NCI-H69 (cell line): ENCODE data around the gene NDUFB6.
"Not testable (repeated sequence)": the region's sequence is repeated elsewhere in the genome, so short reads cannot be mapped to it uniquely, and the experiment has no call there.

Experiments used
- DNase-seq: peaks from one replicate; lab custom pipeline; 2025; lab: John Stamatoyannopoulos, UW

NDUFB6 gene

DNA sequence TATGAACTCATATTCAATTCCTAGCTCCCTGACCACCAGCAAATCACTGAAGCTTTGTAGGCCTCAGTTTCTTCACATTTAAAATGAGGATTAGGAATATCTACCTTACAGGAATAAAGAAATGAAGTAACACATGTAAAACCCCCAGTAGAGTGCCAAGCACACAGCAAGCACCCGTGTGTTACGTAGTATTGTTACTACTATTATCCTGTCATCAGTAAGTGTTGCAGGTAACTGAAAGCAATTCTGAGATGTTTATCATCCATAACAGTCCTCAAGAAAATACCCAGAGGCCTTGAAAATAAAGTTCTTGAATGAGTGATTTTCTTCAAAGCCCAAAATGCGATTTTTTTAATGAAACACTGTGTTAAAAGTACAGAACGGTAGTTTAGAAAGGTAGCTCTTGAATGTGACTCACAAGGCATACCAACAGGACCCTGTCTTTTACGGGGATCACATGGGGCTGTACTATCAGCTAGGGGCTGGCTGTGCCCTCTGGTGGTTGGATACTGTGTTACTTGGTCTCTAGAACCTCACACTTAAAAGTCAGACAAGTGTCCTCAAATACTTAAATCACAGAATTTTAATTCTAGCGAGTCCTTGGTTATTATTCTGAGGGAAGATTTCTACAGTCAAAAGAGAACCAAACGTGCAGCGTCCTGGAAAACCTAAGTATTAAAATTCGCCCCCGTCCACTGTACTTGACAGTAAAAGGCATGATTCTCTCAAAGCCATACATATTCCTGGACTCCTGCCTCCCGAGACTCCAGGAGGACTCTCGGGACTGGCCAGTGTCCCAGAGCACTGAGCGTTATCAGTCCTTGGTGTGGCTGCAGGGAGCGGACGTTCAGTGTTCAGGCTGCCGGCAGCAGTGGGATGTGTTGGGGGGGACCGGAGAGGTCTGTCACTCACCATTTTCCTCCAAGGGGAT, 725 bp downstream of the NDUFB6 start:
- DNase-seq, result peak; percentile 82

DNA sequence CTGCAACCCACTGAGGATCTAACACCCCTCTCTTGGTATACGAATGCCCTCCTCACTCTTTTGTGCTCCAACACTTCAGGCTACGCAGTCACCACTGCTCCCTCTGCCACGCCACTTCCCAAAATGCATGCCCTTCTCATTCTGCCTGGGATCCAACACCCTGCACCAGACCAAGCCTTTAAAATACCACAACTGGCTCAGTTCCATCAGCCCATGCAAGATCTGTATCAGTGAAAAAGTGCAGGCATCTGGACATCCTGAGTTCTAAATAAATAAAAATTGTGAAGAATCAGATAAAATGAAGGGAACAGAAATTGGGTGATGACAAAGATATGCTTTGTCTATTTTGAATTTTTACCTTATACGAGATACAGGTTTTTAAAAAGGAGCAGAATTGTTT, 2.7 kb downstream of the NDUFB6 start:
- no peak for DNase-seq

GRCh38 chr9:32566770-32567169, 6.2 kb downstream of the NDUFB6 start:
- DNase-seq, result no peak

DNA sequence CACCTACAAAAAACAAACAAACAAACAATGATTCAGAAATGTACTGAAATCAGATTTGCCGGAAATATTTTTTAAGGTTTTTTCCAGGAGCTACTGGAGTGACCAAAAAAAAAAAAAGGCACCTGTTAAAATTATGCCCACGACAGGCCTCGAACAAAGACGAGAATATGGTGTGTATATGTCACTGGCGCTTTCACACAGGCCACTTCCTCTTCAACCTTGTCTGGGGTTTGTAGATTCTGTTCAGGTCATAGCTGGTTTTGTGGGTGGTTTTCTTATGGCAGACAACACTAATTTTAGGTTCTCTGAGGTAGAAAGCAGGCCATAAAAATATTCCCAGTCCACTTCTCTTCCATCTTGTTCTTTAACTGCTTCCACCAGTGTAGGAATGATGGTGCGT, 7.0 kb downstream of the NDUFB6 start:
- DNase-seq, result no peak

GRCh38 chr9:32558408-32558934, 14.5 kb downstream of the NDUFB6 start:
- DNase-seq, result no peak

DNA sequence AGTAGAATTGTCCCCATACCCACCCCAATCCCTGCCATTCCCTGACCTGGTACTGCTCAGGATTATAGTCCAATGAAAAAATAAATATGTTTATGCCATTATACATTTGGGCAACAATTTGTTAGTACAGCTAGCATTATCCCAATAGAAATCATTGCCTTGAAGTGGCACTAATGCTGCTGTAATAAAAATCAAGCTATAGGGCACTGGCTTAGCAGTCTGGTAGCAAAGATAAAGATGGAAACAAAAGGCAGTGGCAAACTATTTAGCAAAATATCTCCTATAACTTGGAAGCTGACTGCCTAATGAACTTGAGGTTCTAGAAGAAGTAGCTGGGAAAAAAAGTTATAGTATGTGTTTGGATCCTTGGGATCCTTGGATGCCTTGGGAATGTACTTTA, 18.4 kb downstream of the NDUFB6 start:
- DNase-seq, result no peak

- peak; percentile 3 for DNase-seq
Measured at GRCh38 chr9:32554107-32554506, 18.9 kb downstream of the NDUFB6 start.

DNA sequence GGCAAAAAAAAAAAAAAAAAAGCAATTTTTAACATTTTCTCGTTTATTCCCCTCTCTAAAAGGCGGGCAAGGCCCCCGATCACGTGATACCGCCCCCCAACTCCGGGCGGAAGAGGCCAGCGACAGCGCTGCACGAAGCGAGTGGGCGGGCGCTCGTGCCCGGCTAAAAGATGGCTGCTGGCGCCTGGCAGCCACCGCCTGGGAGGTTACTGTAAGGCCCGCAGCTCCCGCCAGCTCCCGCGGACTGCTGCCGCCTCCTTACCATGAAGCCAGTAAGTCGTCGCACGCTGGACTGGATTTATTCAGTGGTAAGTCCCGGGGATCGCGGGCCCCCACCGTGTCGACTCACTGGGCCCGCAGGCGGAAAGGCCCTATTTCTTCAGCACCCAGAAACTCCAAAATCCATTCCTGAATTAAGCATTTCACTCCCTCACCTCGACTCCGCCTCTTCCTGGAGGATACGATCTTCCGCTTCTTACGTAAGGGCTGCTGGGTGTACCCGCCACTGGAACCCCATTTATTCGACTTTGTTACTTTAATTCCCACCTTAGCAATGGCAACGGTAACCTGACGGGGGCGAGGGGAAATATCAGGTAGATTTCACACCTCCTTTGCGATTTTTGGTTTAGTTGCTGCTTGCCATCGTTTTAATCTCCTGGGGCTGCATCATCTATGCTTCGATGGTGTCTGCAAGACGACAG, 20.6 kb downstream of the NDUFB6 start, which contains the start of the genes SMIM27 and TOPORS:
Gene SMIM27, plus strand, starts transcription at position 156 of the 701 bp plus-strand sequence. Its CDS starts 108 bp downstream, at position 264.
Gene TOPORS, minus strand, starts transcription at position 415 of the 701 bp plus-strand sequence. Its CDS starts 150 bp downstream, at position 265.
- peak; percentile 97 for DNase-seq

- DNase-seq, result peak; percentile 85
Measured at GRCh38 chr9:32551276-32552051, 21.5 kb downstream of the NDUFB6 start.

- DNase-seq, result peak; percentile 97
Measured at GRCh38 chr9:32550562-32551275, 22.2 kb downstream of the NDUFB6 start.

- DNase-seq, result peak; percentile 69
Measured at GRCh38 chr9:32550150-32550561, 22.8 kb downstream of the NDUFB6 start.

DNA sequence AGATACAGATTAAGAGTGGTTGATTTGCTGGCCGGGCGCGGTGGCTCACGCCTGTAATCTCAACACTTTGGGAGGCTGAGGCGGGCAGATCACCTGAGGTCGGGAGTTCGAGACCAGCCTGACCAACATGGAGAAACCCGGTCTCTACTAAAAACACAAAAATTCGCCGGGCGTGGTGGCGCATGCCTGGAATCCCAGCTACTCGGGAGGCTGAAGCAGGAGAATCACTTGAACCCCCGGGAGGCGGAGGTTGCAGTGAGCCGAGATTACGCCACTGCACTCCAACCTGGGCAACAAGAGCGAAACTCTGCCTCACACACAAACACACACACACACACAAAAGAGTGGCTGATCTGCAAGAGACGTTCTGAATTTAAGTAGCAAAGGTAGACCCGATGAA, 24.7 kb downstream of the NDUFB6 start:
- DNase-seq, result not testable (repeated sequence)

GRCh38 chr9:32545884-32546283, 27.1 kb downstream of the NDUFB6 start:
- DNase-seq, result no peak

DNA sequence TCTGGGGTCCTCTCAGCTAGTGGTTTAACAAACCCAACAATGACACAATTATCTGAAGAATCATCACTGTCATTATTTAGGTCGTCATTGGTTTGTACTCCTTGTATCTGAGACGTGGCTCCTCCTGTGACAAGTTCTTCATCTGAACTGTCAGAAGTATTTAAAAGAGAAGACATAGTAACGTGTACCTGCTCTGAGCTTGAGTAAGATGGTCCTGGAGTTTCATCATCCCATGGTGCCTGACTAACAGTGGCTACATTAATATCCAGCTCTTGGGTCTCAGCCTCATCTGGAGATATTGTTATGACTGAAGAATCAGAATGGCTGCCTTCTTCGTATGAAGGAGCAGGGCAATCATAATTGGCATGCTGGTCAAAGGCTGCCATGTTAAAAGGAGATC, 29.9 kb downstream of the NDUFB6 start:
- DNase-seq, result no peak

DNA sequence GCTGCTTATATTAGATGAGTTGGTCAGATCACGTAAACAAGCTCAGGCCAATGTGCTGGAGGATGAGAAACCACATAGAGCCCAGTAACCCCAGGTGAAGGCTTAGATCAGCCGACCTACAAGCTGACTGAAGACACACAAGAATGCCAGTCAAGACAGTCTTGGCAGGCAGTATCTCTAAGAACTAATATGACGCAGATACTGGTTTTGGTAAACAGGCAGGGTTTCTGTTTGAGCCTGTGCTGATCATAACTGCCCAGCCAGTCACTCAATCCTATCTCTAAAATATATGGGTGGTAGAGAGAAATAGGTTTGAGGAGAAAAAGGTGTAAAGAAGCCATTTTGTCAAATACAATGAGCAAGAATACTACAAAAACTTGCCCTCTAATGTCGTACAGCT, 39.1 kb downstream of the NDUFB6 start:
- no peak for DNase-seq

DNA sequence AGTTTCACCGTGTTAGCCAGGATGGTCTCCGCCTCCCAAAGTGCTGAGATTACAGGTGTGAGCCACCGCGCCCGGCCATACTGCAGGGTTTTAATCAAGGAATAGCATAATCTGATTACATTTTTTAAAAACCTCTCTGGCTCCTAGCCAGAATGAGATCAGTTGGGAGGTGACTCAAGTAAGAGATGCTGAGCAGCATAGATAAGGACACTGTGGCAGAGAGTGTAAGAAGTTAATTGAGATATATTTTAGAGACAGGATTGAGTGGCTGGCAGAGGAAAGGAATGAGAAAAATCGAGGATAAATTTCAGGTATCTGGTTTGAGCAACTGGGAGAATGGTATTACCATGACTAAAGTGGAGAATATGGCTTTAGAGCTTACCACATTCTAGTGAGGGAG, 39.6 kb downstream of the NDUFB6 start:
- no peak for DNase-seq

DNA sequence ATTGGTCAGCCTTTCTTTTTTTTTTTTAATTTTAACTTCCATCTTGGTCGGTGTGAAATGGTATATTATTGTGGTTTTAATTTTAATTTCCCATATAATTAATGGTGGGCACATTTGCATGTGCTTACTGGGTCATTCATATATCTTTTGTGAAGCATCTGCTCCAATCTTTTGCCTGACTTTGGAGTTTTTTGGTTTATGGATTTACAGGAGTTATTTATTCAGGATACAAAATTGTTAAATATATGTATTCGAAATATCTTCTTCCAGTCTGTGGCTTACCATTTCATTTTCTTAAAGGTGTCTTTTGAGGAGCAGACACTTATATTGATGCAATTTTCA, 46.3 kb downstream of the NDUFB6 start:
- no peak for DNase-seq

GRCh38 chr9:32526041-32526706, 46.8 kb downstream of the NDUFB6 start, which contains the start of gene RIGI:
TSS of gene RIGI (minus strand) at chr9:32526196. CDS start at chr9:32526166, 30 bp downstream.
- DNase-seq, result peak; percentile 96

GRCh38 chr9:32525709-32526030, 47.3 kb downstream of the NDUFB6 start:
- DNase-seq, result no peak

- DNase-seq, result peak; percentile 60
Measured at GRCh38 chr9:32524892-32525708, 47.9 kb downstream of the NDUFB6 start.
